CD14-positive monocyte (primary cell): ENCODE data around the gene FSTL1. TPM values are rescaled to one million over a fixed set of nuclear protein-coding genes. Genes with fewer than 3 reads are reported as not detected.

ENCODE experiments used
- DNase-seq, 3 donors: peaks; one replicate each; pipeline ENCODE4 v3.0.0-alpha.2; 2011 to 2022
- H2AFZ ChIP-seq: 2 replicates; pipeline ENCODE4 v1.6.0; 2012; ENCODE audit warnings: mild to moderate bottlenecking, low read depth, low read length, inconsistent platforms; ENCODE audit not compliant: insufficient read depth, poor library complexity, severe bottlenecking
- H3K27ac ChIP-seq, 2 donors: 1 replicate in 1 of 2; 2 replicates in 1 of 2; pipeline ENCODE4 v1.5.1; 2012 to 2013; ENCODE audit warnings: low read length in 2 of 2, control low read depth in 1 of 2, inconsistent platforms in 1 of 2, low read depth in 1 of 2, mild to moderate bottlenecking in 1 of 2
- H3K27me3 ChIP-seq, 2 donors: one replicate each; pipeline versions ENCODE4 v1.6.0 to v1.6.1; 2011 to 2013; ENCODE audit warnings: low read length in 2 of 2; ENCODE audit not compliant: control insufficient read depth in 2 of 2, insufficient read depth in 2 of 2
- H3K36me3 ChIP-seq, 2 donors: replicated peaks in 1 of 2; 1 replicate in 1 of 2; 2 replicates in 1 of 2; pipeline versions ENCODE4 v1.5.1 to v1.6.1; 2012 to 2013; ENCODE audit warnings: low read length in 2 of 2, control low read depth in 1 of 2, inconsistent platforms in 1 of 2, mild to moderate bottlenecking in 1 of 2; ENCODE audit not compliant: insufficient read depth in 2 of 2, control insufficient read depth in 1 of 2
- H3K4me1 ChIP-seq, 2 donors: 1 replicate in 1 of 2; 2 replicates in 1 of 2; pipeline versions ENCODE4 v1.5.1 to v1.6.1; 2012 to 2013; ENCODE audit warnings: low read length in 2 of 2, control low read depth in 1 of 2, inconsistent platforms in 1 of 2, mild to moderate bottlenecking in 1 of 2, moderate library complexity in 1 of 2; ENCODE audit not compliant: insufficient read depth in 2 of 2, control insufficient read depth in 1 of 2
- H3K4me2 ChIP-seq: replicated peaks from 2 replicates; pipeline ENCODE3; 2012; ENCODE audit warnings: low read length, moderate library complexity, mild to moderate bottlenecking; ENCODE audit not compliant: poor library complexity, severe bottlenecking; ENCODE audit errors: extremely low read depth
- H3K4me3 ChIP-seq, 3 experiments: fragments of 200-600 bp in 1 of 3; sonication (generic) in 1 of 3; replicated peaks in 1 of 3; 1 replicate in 2 of 3; 2 replicates in 1 of 3; pipeline ENCODE4 v1.5.1; 2011 to 2013; ENCODE audit warnings: low read length in 3 of 3, mild to moderate bottlenecking in 3 of 3, control low read depth in 2 of 3, low read depth in 2 of 3, inconsistent platforms in 1 of 3, moderate library complexity in 1 of 3
- H3K79me2 ChIP-seq: 2 replicates; pipeline ENCODE4 v1.6.0; 2012; ENCODE audit warnings: mild to moderate bottlenecking, control low read depth, inconsistent platforms, low read length, moderate library complexity; ENCODE audit not compliant: insufficient read depth
- H3K9ac ChIP-seq: 2 replicates; pipeline ENCODE4 v1.6.0; 2017; ENCODE audit warnings: low read length, mild to moderate bottlenecking; ENCODE audit not compliant: insufficient read depth, poor library complexity, severe bottlenecking
- H3K9me3 ChIP-seq, 2 donors: replicated peaks in 1 of 2; 1 replicate in 1 of 2; 2 replicates in 1 of 2; pipeline versions ENCODE4 v1.5.1 to v1.6.1; 2012 to 2013; ENCODE audit warnings: low read length in 2 of 2, control low read depth in 1 of 2; ENCODE audit not compliant: control insufficient read depth in 1 of 2, insufficient read depth in 1 of 2
- H4K20me1 ChIP-seq: 2 replicates; pipeline ENCODE4 v1.6.0; 2012; ENCODE audit warnings: mild to moderate bottlenecking, low read length, control low read depth, moderate library complexity; ENCODE audit not compliant: insufficient read depth
- H3K27ac Mint-ChIP-seq, 7 donors: one replicate each; pipeline ENCODE4 v1.8.0; 2020; ENCODE audit warnings: mild to moderate bottlenecking in 7 of 7, mixed read lengths in 7 of 7, moderate library complexity in 6 of 7, inconsistent platforms in 2 of 7
- H3K27me3 Mint-ChIP-seq, 3 donors: one replicate each; pipeline ENCODE4 v1.8.0; 2021 to 2022; ENCODE audit warnings: low read depth in 3 of 3, mild to moderate bottlenecking in 3 of 3, mixed read lengths in 3 of 3, moderate library complexity in 3 of 3, inconsistent platforms in 1 of 3
- H3K36me3 Mint-ChIP-seq, 2 donors: one replicate each; pipeline ENCODE4 v1.8.0; 2020; ENCODE audit warnings: mixed read lengths in 2 of 2, inconsistent platforms in 1 of 2, mild to moderate bottlenecking in 1 of 2
- H3K4me1 Mint-ChIP-seq: one replicate; pipeline ENCODE4 v1.8.0; 2020; ENCODE audit warnings: mild to moderate bottlenecking, mixed read lengths
- H3K4me3 Mint-ChIP-seq, 2 donors: one replicate each; pipeline ENCODE4 v1.8.0; 2020; ENCODE audit warnings: mild to moderate bottlenecking in 2 of 2, mixed read lengths in 2 of 2, moderate library complexity in 1 of 2
- H3K9me3 Mint-ChIP-seq, 7 donors: one replicate each; pipeline ENCODE4 v1.8.0; 2020 to 2022; ENCODE audit warnings: mixed read lengths in 7 of 7, mild to moderate bottlenecking in 6 of 7, moderate library complexity in 6 of 7, inconsistent platforms in 2 of 7
- WGBS: methylation state at CpG from one replicate; pipeline ENCODE4 v1.1.5; 2013; ENCODE audit warnings: missing lambda C conversion rate; ENCODE audit not compliant: insufficient coverage; 5-methylcytosine and 5-hydroxymethylcytosine counted together
- intact Hi-C, 2 donors: fragments of 100-400 bp; cut with micrococcal nuclease; formaldehyde crosslinking; loops; one replicate each; pipeline versions ENCODE4 v1.15.0 to v1.15.1; 2023
- polyA plus RNA-seq, 3 donors: library from polyadenylated mRNA; depleted of rRNA in 1 of 3; unstranded in 2 of 3; stranded (reverse) in 1 of 3; fragments of 300-500 nt in 2 of 3; fragments of >200 nt in 1 of 3; fragmentation: Illumina TruSeq in 2 of 3; gene quantifications; 1 replicate in 2 of 3; 2 replicates in 1 of 3; pipeline ENCODE4 v1.2.3, GENCODE V29; 2012 to 2021
- TF ChIP-seq, protein P1 (sequence below): fragments of 200-600 bp; IDR thresholded peaks from one replicate; pipeline ENCODE4 v1.8.0; 2022; ENCODE audit warnings: antibody characterized with exemption, mild to moderate bottlenecking

FSTL1 gene
- polyA plus RNA-seq, 3 donors: 0.13 to 0.44 (median 0.29) TPM

DNA sequence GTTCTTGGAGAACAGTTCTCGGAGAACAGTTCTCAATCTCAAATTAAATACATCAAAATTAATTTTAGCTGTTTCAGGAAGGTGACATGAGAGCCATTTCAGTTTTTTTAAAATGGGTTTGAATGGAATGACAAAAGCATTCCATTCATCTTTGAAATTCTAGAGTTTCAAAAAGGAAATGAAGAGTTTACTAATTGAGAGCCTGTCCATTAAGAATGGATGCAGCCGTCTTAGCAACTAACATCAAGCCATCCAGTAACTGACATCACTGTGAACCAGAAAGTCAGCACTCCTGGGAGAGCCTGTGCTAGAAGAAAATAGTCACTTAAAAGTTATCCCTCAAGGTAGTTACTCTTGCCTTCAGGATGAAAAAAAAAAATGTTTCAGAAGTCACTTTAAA lies 47.0 kb upstream of the FSTL1 start:
- Mint-ChIP-seq H3K27me3 (peaks cover 0 to 2% (median 0%) of the 10 kb centered on the region in 3 donors), H3K4me1 (peaks cover 8% of the 10 kb centered on the region), H3K27ac (no peak overlapping the region), H3K36me3 (no peaks in the 10 kb centered on the region), H3K4me3 (no peak overlapping the region), H3K9me3 (peaks cover 13 to 32% (median 22%) of the 10 kb centered on the region in 7 donors)
- Histone ChIP-seq H2AFZ (no peak overlapping the region), H3K9me3 (peaks cover 11 to 26% of the 10 kb centered on the region in 2 donors), H3K4me1 (peaks cover 4 to 9% of the 10 kb centered on the region in 2 donors), H3K4me3 (no peak overlapping the region), H3K4me2 (no peak overlapping the region), H3K27me3 (no peaks in the 10 kb centered on the region), H3K27ac (no peak overlapping the region), H3K79me2 (no peaks in the 10 kb centered on the region), H3K36me3 (no peaks in the 10 kb centered on the region), H3K9ac (no peak overlapping the region), H4K20me1 (no peaks in the 10 kb centered on the region)
- WGBS: no CpG with 5 or more reads among the region's 2 CpGs
- DNase-seq: no peak
- TF ChIP-seq, protein P1, sequence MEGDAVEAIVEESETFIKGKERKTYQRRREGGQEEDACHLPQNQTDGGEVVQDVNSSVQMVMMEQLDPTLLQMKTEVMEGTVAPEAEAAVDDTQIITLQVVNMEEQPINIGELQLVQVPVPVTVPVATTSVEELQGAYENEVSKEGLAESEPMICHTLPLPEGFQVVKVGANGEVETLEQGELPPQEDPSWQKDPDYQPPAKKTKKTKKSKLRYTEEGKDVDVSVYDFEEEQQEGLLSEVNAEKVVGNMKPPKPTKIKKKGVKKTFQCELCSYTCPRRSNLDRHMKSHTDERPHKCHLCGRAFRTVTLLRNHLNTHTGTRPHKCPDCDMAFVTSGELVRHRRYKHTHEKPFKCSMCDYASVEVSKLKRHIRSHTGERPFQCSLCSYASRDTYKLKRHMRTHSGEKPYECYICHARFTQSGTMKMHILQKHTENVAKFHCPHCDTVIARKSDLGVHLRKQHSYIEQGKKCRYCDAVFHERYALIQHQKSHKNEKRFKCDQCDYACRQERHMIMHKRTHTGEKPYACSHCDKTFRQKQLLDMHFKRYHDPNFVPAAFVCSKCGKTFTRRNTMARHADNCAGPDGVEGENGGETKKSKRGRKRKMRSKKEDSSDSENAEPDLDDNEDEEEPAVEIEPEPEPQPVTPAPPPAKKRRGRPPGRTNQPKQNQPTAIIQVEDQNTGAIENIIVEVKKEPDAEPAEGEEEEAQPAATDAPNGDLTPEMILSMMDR: no peak
- intact Hi-C loops: no loop called here

DNA sequence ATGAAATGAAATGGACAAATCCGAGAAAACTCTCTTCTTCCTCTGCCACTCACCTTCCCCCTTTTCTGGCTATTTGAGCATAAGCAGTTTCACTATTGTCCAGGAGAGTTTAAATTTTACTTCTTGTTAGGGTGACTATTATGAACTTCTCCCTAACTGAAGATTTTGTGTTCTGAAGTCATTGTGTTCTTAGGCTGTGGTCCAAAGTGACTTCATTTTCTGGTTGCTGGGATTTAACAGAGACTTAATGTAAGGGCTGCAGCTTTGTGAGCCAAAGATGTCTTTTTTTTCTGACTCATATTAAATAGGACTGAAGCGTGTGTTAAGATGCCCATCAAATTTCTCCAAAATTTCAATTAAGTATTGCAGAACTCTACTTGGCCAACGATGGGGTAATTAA lies 46.5 kb upstream of the FSTL1 start:
- no peak overlapping the region for H3K9ac ChIP-seq
- H3K4me1 ChIP-seq: peaks cover 4 to 9% of the 10 kb centered on the region in 2 donors
- H3K36me3 ChIP-seq: no peaks in the 10 kb centered on the region
- TF ChIP-seq, protein P1: no peak
- H3K9me3 Mint-ChIP-seq: peaks cover 14 to 35% (median 22%) of the 10 kb centered on the region in 7 donors
- H4K20me1 ChIP-seq: no peaks in the 10 kb centered on the region
- H3K79me2 ChIP-seq: no peaks in the 10 kb centered on the region
- H3K4me3 ChIP-seq: no peak overlapping the region
- no peaks in the 10 kb centered on the region for H3K27me3 ChIP-seq
- no CpG with 5 or more reads among the region's 3 CpGs for WGBS
- H3K4me3 Mint-ChIP-seq: no peak overlapping the region
- H3K27me3 Mint-ChIP-seq: peaks cover 0 to 2% (median 0%) of the 10 kb centered on the region in 3 donors
- H3K27ac Mint-ChIP-seq: no peak overlapping the region
- DNase-seq: no peak
- H2AFZ ChIP-seq: no peak overlapping the region
- H3K27ac ChIP-seq: no peak overlapping the region
- H3K4me2 ChIP-seq: no peak overlapping the region
- H3K36me3 Mint-ChIP-seq: no peaks in the 10 kb centered on the region
- H3K4me1 Mint-ChIP-seq: peaks cover 8% of the 10 kb centered on the region
- H3K9me3 ChIP-seq: peaks cover 11 to 26% of the 10 kb centered on the region in 2 donors
- intact Hi-C loops: no loop called here
